ENCODE results near the gene PLXNC1.
A peak's percentile ranks its signal among the peaks of the same experiment; 100 is the strongest.

Gene PLXNC1

GRCh38 chr12:94320109-94320508 lies 171.7 kb downstream of the PLXNC1 start:
- no peak for TF ChIP-seq CTCF (IDR thresholded peaks at IDR 0.05; ENCODE audit: insufficient read depth, missing control alignments)
- FAIRE-seq (no peak), DNase-seq (ENCODE audit: insufficient read length, low spot score) (no peak)

DNA sequence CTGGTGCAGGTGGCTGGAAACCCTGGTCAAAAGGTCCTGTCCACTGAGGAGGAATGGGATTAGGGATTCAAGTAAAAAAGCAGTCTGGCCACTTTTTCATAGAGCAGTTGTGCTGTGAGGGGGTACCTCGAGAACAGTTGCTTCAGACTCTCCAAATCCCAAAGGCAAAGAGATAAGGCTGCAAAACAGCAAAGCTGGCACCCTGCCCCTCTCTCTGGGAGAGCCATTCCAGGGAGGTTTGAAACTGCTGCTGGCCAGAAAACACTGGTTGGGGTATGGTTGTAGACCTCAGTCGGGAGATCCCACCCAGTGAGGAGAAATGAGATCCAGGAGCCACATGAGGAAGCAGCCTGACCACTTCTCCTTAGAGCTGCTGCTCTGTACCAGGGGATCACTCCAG lies 174.0 kb downstream of the PLXNC1 start:
- DNase-seq (ENCODE audit: insufficient read length, low spot score) (no peak), FAIRE-seq (no peak)
- no peak for TF ChIP-seq CTCF (IDR thresholded peaks at IDR 0.05; ENCODE audit: insufficient read depth, missing control alignments)

DNA sequence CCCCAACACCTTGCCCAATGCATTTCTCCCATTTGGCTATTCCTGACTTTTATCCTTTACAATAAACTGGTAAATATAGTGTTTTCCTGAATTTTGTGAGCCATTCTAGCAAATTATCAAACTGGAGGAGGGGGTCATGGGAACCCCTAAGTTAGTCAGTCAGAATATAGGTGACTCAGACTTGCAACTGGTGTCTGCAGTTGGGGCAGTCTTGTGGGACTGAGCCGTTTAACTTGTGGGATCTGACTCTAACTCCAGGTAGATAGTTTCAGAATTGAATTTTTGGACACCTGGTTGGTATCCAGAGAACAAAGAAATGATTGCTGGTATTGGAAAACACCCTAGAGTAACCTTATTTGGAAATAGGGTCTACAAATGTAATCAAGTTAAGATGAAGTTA lies 177.9 kb downstream of the PLXNC1 start:
- no peak for FAIRE-seq
- DNase-seq (ENCODE audit: insufficient read length, low spot score) = no peak
- no peak for TF ChIP-seq CTCF (IDR thresholded peaks at IDR 0.05; ENCODE audit: insufficient read depth, missing control alignments)

- FAIRE-seq = no peak
- no peak for DNase-seq (ENCODE audit: insufficient read length, low spot score)
- no peak for TF ChIP-seq CTCF (IDR thresholded peaks at IDR 0.05; ENCODE audit: insufficient read depth, missing control alignments)
Measured at GRCh38 chr12:94326727-94327126, 178.3 kb downstream of the PLXNC1 start.

GRCh38 chr12:94327809-94328208 lies 179.4 kb downstream of the PLXNC1 start:
- DNase-seq (ENCODE audit: insufficient read length, low spot score) = no peak
- FAIRE-seq = no peak
- TF ChIP-seq CTCF (IDR thresholded peaks at IDR 0.05; ENCODE audit: insufficient read depth, missing control alignments) = no peak

- no peak for DNase-seq (ENCODE audit: insufficient read length, low spot score)
- TF ChIP-seq CTCF (IDR thresholded peaks at IDR 0.05; ENCODE audit: insufficient read depth, missing control alignments) = peak; percentile 13
- FAIRE-seq = no peak
Measured at GRCh38 chr12:94329366-94329765, 181.0 kb downstream of the PLXNC1 start.

GRCh38 chr12:94333396-94333795 lies 185.0 kb downstream of the PLXNC1 start:
- FAIRE-seq = no peak
- no peak for TF ChIP-seq CTCF (IDR thresholded peaks at IDR 0.05; ENCODE audit: insufficient read depth, missing control alignments)
- no peak for DNase-seq (ENCODE audit: insufficient read length, low spot score)

All from D721Med (cell line).